K562 (cell line): ENCODE results near the gene PTGER2. TPM values are rescaled to one million over a fixed set of nuclear protein-coding genes. Genes with fewer than 3 reads are reported as not detected.

ENCODE experiments used
- ATAC-seq: fragments of 200-7000 bp; cut with Tn5 transposase; 3 replicates; pipeline ENCODE4 v1.9.1; 2020; ENCODE audit warnings: moderate library complexity
- BruUV-seq: library from RNA; stranded (reverse); fragments of 400-500 nt; replicated peaks from 2 replicates; lab custom pipeline; 2021; lab: Mats Ljungman, UMichigan
- CTCF ChIA-PET: fragments of 300-600 bp; formaldehyde crosslinking; extraction: SDS; loops from one replicate; lab custom pipeline; 2021; ENCODE audit warnings: low intra/inter-chr PET ratio; lab: Yijun Ruan, JAX
- POLR2A ChIA-PET: fragments of 300-600, 350-650 bp; sonication (Branson Sonifier 250); formaldehyde crosslinking; extraction: SDS; loops from one replicate; lab custom pipeline; 2021; ENCODE audit warnings: antibody characterized with exemption, inconsistent platforms; lab: Yijun Ruan, JAX
- DNase-seq, 4 experiments: peaks; one replicate each; pipeline versions ENCODE4 v3.0.0 to v3.0.0-alpha.2; 2011 to 2018; ENCODE audit warnings: low spot score in 3 of 4, mixed read lengths in 3 of 4; ENCODE audit errors: extremely low read depth in 1 of 4
- FAIRE-seq: peaks from 2 replicates; lab custom pipeline; 2011; peaks lifted over from hg19 to GRCh38; lab: Jason Lieb, UNC
- H2AFZ ChIP-seq: 2 replicates; pipeline ENCODE4 v1.6.0; 2011; ENCODE audit warnings: low read depth, low read length, control low read depth, inconsistent platforms
- H3K27ac ChIP-seq: fragments of 200-600 bp; 3 replicates; pipeline ENCODE4 v1.8.0; 2011; ENCODE audit warnings: low read depth, mild to moderate bottlenecking, control low read depth, inconsistent platforms, low read length, moderate library complexity, mixed read lengths; ENCODE audit errors: extremely low read depth
- H3K27me3 ChIP-seq, 2 experiments: fragments of 300-600 bp in 1 of 2; 2 replicates in 1 of 2; 3 replicates in 1 of 2; pipeline versions ENCODE4 v1.6.0 to v1.8.0; 2011; ENCODE audit warnings: inconsistent platforms in 2 of 2, low read length in 2 of 2, mild to moderate bottlenecking in 1 of 2, mixed read lengths in 1 of 2, moderate library complexity in 1 of 2; ENCODE audit not compliant: control insufficient read depth in 2 of 2, insufficient read depth in 2 of 2
- H3K36me3 ChIP-seq: fragments of 300-600 bp; 3 replicates; pipeline ENCODE4 v1.8.0; 2011; ENCODE audit warnings: mild to moderate bottlenecking, low read length, inconsistent platforms; ENCODE audit not compliant: control insufficient read depth, insufficient read depth
- H3K4me1 ChIP-seq, 2 experiments: fragments of 200-600 bp in 1 of 2; replicated peaks in 1 of 2; 2 replicates in 1 of 2; 3 replicates in 1 of 2; pipeline versions ENCODE4 v1.5.1 to v1.8.0; 2011; ENCODE audit warnings: inconsistent platforms in 2 of 2, low read length in 2 of 2, mild to moderate bottlenecking in 1 of 2, mixed read lengths in 1 of 2, moderate library complexity in 1 of 2; ENCODE audit not compliant: control insufficient read depth in 2 of 2, insufficient read depth in 2 of 2
- H3K4me2 ChIP-seq: 2 replicates; pipeline ENCODE4 v1.6.1; 2011; ENCODE audit warnings: low read length, control low read depth, inconsistent platforms, mixed read lengths; ENCODE audit not compliant: insufficient read depth
- H3K4me3 ChIP-seq: fragments of 200-600 bp; sonication (generic), shearing (Covaris generic); 2 replicates; pipeline ENCODE4 v1.5.1; 2016; ENCODE audit warnings: control low read depth, inconsistent platforms
- H3K79me2 ChIP-seq: fragments of 200-600 bp; 3 replicates; pipeline ENCODE4 v1.8.0; 2011; ENCODE audit warnings: low read length, inconsistent platforms; ENCODE audit not compliant: control insufficient read depth, insufficient read depth
- H3K9ac ChIP-seq, 2 experiments: 2 replicates each; pipeline versions ENCODE4 v1.6.0 to v1.6.1; 2011; ENCODE audit warnings: low read depth in 2 of 2, low read length in 2 of 2, control low read depth in 1 of 2, inconsistent platforms in 1 of 2, mild to moderate bottlenecking in 1 of 2, mixed read lengths in 1 of 2; ENCODE audit not compliant: insufficient read depth in 1 of 2
- H3K9me1 ChIP-seq: one replicate; pipeline ENCODE4 v1.6.0; 2011; ENCODE audit warnings: inconsistent platforms, mild to moderate bottlenecking, low read length, moderate library complexity; ENCODE audit not compliant: control insufficient read depth, insufficient read depth
- H3K9me3 ChIP-seq: replicated peaks from 2 replicates; pipeline ENCODE4 v1.5.1; 2011; ENCODE audit warnings: low read depth, low read length, inconsistent platforms; ENCODE audit not compliant: control insufficient read depth, insufficient read depth
- H4K20me1 ChIP-seq: replicated peaks from 2 replicates; pipeline ENCODE4 v1.6.1; 2011; ENCODE audit warnings: low read length, inconsistent platforms, mixed read lengths; ENCODE audit not compliant: control insufficient read depth, insufficient read depth
- BCL6 ChIP-seq: fragments of 250-450 bp; sonication (Bioruptor Pico); IDR thresholded peaks from 2 replicates; pipeline ENCODE4 v1.4.0; 2020
- C11orf30 ChIP-seq: fragments of 450-650 bp; IDR thresholded peaks from 2 replicates; pipeline ENCODE4 v1.6.1; 2016; ENCODE audit warnings: low read depth, mild to moderate bottlenecking
- CEBPZ ChIP-seq: fragments of 150-350 bp; IDR thresholded peaks from 2 replicates; pipeline ENCODE4 v1.6.1; 2014; ENCODE audit warnings: low read depth, mild to moderate bottlenecking, low read length, borderline replicate concordance
- EWSR1 ChIP-seq: fragments of 450-650 bp; IDR thresholded peaks from 2 replicates; pipeline ENCODE4 v1.6.1; 2018; ENCODE audit warnings: borderline replicate concordance, mild to moderate bottlenecking, low read depth, moderate library complexity; ENCODE audit not compliant: partially characterized antibody
- FOXP1 ChIP-seq: sonication (generic); formaldehyde crosslinking; IDR thresholded peaks from 2 replicates; pipeline ENCODE4 v1.8.0; 2022; ENCODE audit warnings: mild to moderate bottlenecking, missing genetic modification reagents
- LEF1 ChIP-seq: fragments of 450-650 bp; IDR thresholded peaks from 2 replicates; pipeline ENCODE4 v1.6.1; 2016; ENCODE audit warnings: mild to moderate bottlenecking
- NCOA6 ChIP-seq: fragments of 450-650 bp; IDR thresholded peaks from 2 replicates; pipeline ENCODE4 v1.6.1; 2017; ENCODE audit warnings: mild to moderate bottlenecking
- RAD21 ChIP-seq, 2 experiments: fragments of 250-450 bp in 1 of 2; fragments of 450-650 bp in 1 of 2; sonication (Bioruptor Pico) in 1 of 2; formaldehyde crosslinking in 1 of 2; IDR thresholded peaks in 1 of 2; conservative IDR thresholded peaks in 1 of 2; 2 replicates each; pipeline versions ENCODE4 v1.4.0 to v1.8.0; 2020 to 2022; ENCODE audit warnings: mild to moderate bottlenecking in 2 of 2, moderate library complexity in 1 of 2
- RFX1 ChIP-seq: fragments of 450-650 bp; IDR thresholded peaks from 2 replicates; pipeline ENCODE4 v1.6.1; 2016; ENCODE audit warnings: mild to moderate bottlenecking, moderate library complexity
- TEAD2 ChIP-seq: fragments of 450-650 bp; IDR thresholded peaks from 2 replicates; pipeline ENCODE4 v1.6.1; 2016; ENCODE audit warnings: missing genetic modification characterization, control low read depth, missing compliant biosample characterization
- TRIM24 ChIP-seq, 2 experiments: fragments of 450-650 bp; IDR thresholded peaks; 2 replicates each; pipeline ENCODE4 v1.6.1; 2016
- XRCC4 ChIP-seq: IDR thresholded peaks from one replicate; pipeline ENCODE4 v1.6.1; 2011; ENCODE audit not compliant: insufficient read depth, insufficient read length; ENCODE audit errors: extremely low read depth
- ZNF121 ChIP-seq: sonication (generic); formaldehyde crosslinking; conservative IDR thresholded peaks from 2 replicates; pipeline ENCODE4 v1.8.0; 2022; ENCODE audit warnings: missing genetic modification reagents
- ZNF561 ChIP-seq: fragments of 450-650 bp; formaldehyde crosslinking; conservative IDR thresholded peaks from 2 replicates; pipeline ENCODE4 v1.4.0; 2020; ENCODE audit warnings: mild to moderate bottlenecking, moderate library complexity
- ZNF584 ChIP-seq: fragments of 200-800 bp; sonication (Bioruptor generic); IDR thresholded peaks from 2 replicates; pipeline ENCODE4 v1.6.1; 2016; ENCODE audit warnings: low read depth, mild to moderate bottlenecking, missing genetic modification characterization, missing compliant biosample characterization
- ZNF830 ChIP-seq: fragments of 250-450 bp; sonication (Bioruptor Pico); IDR thresholded peaks from 2 replicates; pipeline ENCODE4 v1.5.0; 2021; ENCODE audit warnings: mild to moderate bottlenecking
- WGBS: fragments of 100-300 bp; shearing (Covaris generic); methylation state at CpG from one replicate; pipeline ENCODE4 v1.1.6; 2016; ENCODE audit warnings: low coverage, mixed read lengths; ENCODE audit not compliant: insufficient coverage; ENCODE audit errors: missing lambda C conversion rate; 5-methylcytosine and 5-hydroxymethylcytosine counted together
- in situ Hi-C: fragments of 300-500 bp; cut with MboI; formaldehyde crosslinking; loops from 4 replicates; pipeline ENCODE4 v1.15.0; 2018; ENCODE audit warnings: inconsistent platforms, mixed read lengths
- intact Hi-C: fragments of 100-400 bp; cut with micrococcal nuclease; formaldehyde crosslinking; loops from 2 replicates; pipeline ENCODE4 v1.14.2; 2022
- polyA plus RNA-seq, 8 experiments: library from polyadenylated mRNA; depleted of rRNA in 4 of 8; stranded (reverse) in 5 of 8; unstranded in 3 of 8; fragments of >200 nt; fragmentation: Nextera tagmentation in 2 of 8; fragmentation: Illumina TruSeq in 1 of 8; extraction: Ambion mirVana in 2 of 8; extraction: Trizol in 1 of 8; gene quantifications; 2 replicates each; pipeline versions ENCODE4 v1.2.1 to v1.2.3, GENCODE V29; 2011 to 2014; ENCODE audit warnings: inconsistent platforms in 1 of 8, missing spikeins in 1 of 8
- total RNA-seq, 7 experiments: library from RNA; depleted of rRNA in 6 of 7; stranded (reverse); fragments of >200 nt in 6 of 7; fragmentation: Illumina TruSeq in 2 of 7; extraction: Trizol in 2 of 7; gene quantifications; 2 replicates each; pipeline versions ENCODE4 v1.2.1 to v1.2.3, GENCODE V29; 2011 to 2021; ENCODE audit warnings: low replicate concordance in 1 of 7

The PTGER2 gene
- total and polyA plus RNA-seq, 9 of the 15 experiments (the other 6 are each of a cell fraction or from before 2014, with no cell fraction given): not detected

- H3K4me2 ChIP-seq: no peak overlapping the region
- H3K9me1 ChIP-seq: no peaks in the 10 kb centered on the region
- no TSS peak for BruUV-seq
- H3K9ac ChIP-seq: no peak overlapping the region
- H3K27ac ChIP-seq: no peak overlapping the region
- FAIRE-seq (no peak), ATAC-seq (no peak), DNase-seq (no peak)
- no peaks in the 10 kb centered on the region for H3K9me3 ChIP-seq
- H3K36me3 ChIP-seq: no peaks in the 10 kb centered on the region
- in situ Hi-C loops: loop anchor here (25.0 kb wide), 1 partner anchor 539 kb away; no protein-coding TSS in a partner anchor
- POLR2A ChIA-PET: no interaction called here
- 2% methylated on average over 9 of the region's 10 CpGs for WGBS
- H3K79me2 ChIP-seq: no peaks in the 10 kb centered on the region
- TF ChIP-seq CEBPZ: no peak
- no peak for TF ChIP-seq TRIM24 (IDR thresholded peaks at IDR 0.05)
- TF ChIP-seq EWSR1: no peak
- TF ChIP-seq ZNF830: no peak
- no peak for TF ChIP-seq XRCC4
- TF ChIP-seq LEF1: no peak
- no peak for TF ChIP-seq ZNF584 (CRISPR knock-in tag)
- TF ChIP-seq FOXP1: no peak
- no peak for TF ChIP-seq NCOA6
- no peak for TF ChIP-seq C11orf30
- no peak for TF ChIP-seq BCL6 (CRISPR knock-in tag)
- TF ChIP-seq RFX1: no peak
- no peak for TF ChIP-seq TEAD2 (tag)
- TF ChIP-seq ZNF561 (CRISPR knock-in tag): no peak
- no peak for TF ChIP-seq RAD21 (CRISPR knock-in tag; conservative IDR thresholded peaks at IDR 0.05 in 1 of 2, IDR thresholded peaks at IDR 0.05 in 1 of 2)
- no peak for TF ChIP-seq ZNF121 (CRISPR knock-in tag)
- no peaks in the 10 kb centered on the region for H4K20me1 ChIP-seq
- no peaks in the 10 kb centered on the region for H3K4me1 ChIP-seq
- H2AFZ ChIP-seq: no peak overlapping the region
- CTCF ChIA-PET: no interaction called here
- no peaks in the 10 kb centered on the region for H3K27me3 ChIP-seq
- intact Hi-C loops: loop anchor here (5.0 to 10.0 kb wide), 2 partner anchors 524 to 656 kb away; partner anchors contain the start of gene FERMT2
- no peak overlapping the region for H3K4me3 ChIP-seq
Observed at GRCh38 chr14:52298795-52299194, 15.3 kb upstream of the PTGER2 start.
